SW 1271 (cell line): ENCODE data around the gene RNF11.
A peak's percentile ranks its signal among the peaks of the same experiment; 100 is the strongest.

ENCODE experiments used
- DNase-seq, 2 experiments: peaks; one replicate each; lab custom pipeline; 2025; lab: John Stamatoyannopoulos, UW

Gene RNF11

DNA sequence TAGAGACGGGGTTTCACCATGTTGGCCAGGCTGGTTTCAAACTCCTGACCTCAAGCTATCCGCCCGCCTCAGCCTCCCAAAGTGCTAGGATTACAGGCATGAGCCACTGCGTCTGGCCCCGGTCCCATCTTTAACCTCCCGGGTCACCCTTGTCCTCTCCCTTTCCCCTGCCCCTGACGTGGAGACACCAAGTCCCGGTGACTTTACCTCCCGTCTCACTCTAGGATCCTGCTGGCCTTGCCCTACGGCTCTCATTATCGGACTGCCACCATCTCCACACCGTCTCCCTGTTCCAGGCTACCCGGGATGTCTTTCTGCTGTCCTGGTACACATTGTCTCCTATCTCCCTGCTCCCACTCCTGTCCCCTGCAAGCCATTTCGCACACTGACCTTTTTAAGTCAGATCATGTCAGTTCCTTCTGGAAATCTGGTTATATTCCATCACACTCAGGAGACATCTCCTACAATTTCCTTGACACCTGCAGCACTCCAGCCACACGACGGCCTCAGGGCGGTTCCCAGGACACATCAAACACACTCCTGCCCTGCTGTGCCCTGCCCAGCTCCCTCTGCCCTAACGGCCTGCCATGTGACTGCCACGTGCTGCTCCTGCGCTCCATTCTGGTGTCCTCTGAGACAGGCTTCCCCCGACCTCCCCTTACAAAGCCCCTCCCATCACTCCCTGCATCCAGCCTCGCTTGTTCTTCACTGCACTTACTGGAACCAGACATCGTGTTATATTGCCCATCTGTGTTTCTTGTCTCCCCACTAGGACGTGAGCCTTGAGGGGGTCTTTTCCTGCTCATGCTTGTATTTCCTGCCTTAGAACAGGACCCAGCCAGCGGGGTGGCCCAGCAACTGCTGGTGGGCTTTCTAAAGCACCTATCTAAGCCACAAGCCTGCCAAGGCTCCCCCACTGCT lies 61.6 kb downstream of the RNF11 start:
- no peak for DNase-seq

DNA sequence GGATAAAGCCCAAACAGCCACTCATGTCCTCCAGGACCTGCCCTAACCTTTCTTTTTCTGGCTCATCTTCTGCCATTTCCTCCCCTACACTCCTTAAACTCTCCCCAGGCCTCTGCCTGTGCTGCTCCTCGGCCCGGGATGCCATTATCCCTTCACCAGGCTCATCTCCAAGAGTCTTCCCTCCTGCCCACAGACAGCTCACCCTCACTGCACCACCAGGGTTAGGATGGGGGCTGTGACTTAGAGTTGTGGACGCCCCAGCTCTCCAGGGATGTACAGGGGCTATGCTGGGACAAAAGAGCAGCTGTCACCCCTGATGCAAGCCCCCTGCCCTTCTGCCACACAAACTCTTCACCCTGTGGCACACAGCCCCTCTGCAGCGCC lies 62.2 kb downstream of the RNF11 start:
- DNase-seq: no peak

DNA sequence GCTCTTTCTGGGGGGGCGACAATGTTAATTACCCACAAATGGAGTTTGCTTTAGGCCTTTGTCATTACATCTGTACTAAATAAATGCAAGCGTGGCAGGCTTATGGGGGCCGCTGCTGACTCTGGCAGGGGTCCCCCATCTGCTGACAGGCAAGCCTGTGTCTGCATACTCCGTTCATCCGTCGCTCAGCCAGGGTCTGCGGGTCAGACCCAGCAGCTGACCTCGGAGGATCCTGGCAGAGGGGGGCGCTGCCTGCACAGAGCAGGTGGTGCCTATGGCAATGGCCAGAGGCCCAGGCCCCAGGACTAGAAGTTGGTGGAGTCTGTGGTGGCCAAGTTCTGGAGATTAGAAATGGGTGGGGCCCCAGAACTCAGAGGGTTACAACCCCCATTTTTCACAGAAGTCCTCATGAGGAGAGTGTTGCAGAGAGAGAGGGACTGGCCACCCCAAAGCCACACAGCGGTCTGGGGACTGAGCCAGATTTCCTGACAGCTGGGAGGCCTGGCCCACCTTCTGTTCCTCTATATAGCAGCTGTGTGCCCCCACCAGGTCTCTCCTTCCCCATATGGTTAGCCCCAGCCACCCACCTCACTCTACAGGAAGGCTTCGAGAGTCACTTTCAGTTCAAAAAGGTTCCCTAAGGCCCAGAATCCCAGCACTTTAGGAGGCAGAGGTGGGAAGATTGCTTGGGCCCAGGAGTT lies 63.3 kb downstream of the RNF11 start:
- DNase-seq: no peak

DNA sequence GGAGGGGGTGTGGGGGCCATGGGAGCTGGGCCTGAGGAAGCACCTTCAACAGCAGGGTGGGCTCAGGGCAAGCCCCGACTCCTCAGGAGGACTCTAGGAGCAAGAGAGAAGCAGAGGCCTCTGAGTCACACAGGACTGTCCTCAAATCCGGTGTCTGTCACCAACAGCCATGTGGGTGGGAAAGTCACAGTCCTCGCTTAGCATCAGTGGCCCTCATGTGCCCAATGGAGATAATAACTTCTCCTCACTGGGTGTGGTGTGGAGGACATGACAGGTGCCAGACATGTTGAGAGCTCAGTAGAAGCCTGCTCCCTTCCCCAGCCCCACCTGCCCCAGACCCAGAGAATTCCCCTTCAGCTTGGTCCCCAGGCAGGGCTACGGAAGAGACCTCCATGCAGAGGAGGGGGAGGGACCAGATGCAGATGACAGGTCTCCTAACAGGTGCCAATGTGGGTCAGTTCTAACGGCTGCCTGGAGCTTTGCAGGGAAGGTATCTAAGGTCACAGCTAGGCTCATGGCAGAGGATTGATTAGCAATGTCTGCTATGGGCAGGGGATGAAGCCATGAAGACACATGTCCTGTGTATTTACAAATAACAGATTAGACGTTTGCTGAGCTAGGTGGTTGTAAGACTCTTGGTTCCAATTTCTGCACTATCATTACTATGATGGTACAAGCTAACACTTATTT lies 64.1 kb downstream of the RNF11 start:
- DNase-seq: no peak

DNA sequence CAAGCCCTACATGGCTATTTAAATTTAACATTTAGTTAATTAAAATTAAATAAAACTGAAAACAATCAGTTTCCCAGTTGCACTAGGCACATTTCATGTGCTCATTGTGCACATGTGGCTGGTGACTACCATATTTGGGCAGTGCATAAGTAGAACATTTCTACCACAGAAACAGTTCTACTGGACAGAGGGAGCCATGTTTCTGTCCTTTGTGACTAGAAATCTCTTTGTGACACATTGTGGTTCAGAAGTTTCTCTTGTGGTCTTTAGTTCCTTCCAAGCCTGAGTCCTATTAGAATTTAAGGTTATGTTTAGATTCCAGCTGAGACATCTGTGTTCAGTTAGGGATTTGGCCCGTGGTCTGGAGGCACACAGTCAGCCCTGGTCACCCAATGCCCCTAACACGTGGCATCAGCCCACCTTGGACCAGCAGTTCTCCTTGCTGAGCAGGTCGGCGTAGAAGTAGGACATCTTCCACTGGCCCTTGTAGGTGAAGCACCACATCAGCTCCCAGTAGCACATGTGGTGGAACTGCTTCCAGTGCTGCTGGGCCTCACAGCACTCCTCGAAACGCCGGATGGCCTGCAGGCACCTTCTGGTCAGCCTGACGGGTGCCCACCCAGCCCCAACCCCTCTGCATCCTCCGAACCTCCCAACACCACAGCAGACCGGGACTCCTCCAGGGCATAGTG lies 65.2 kb downstream of the RNF11 start:
- DNase-seq: no peak

DNA sequence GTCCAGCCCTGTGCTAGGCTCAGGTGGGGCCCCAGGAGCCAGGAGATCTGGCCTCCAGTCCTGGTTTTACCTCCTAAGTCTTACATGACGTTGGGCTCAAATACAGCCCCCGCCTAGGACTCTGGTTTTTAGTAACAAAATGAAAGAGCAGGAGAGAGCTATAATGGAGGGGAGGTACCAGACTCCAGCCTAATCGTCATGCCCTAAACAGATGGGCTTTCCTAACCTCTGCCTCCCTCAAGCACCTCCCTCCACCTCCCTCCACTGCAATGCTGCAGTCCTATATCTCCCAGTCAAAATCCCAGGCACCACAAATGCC lies 65.7 kb downstream of the RNF11 start:
- DNase-seq: no peak

DNA sequence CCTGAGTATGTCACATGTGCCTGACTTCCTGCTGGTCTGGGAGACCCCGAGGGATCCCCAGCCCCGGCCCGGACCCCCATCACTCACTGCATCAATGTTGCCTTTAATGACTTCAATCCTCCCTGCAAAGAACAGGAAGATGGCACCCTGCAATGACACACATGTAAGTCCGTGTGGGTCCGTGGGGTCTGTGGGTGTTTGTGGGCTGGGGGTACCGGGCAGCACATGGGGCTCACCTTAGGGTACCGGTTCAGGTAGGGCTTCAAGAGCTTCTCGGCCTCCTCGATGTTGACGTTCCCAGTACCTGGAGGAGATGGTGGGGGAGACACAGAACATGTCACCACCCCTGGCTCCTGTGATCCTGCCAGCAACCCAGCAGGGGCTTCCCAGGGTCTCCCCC lies 66.2 kb downstream of the RNF11 start:
- DNase-seq: no peak

DNA sequence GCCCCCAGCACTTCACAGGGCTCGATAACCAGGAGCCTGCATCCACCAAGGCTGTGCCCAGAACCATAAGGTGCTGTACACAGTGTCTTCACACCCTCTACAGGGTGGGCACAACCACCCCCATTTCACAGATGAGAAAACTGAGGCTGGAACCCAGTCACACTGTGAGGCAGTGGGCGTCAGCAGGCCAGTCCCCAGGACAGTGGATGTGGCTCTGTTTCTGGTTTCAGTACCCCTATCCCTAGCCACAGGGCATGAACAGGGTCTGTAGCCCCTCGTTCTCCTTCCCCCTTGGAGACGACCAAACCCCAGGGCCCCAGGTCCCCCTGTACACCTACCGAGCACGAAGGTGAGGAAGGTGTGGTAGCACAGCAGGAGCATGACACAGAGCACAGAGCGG lies 66.7 kb downstream of the RNF11 start:
- DNase-seq: no peak

DNA sequence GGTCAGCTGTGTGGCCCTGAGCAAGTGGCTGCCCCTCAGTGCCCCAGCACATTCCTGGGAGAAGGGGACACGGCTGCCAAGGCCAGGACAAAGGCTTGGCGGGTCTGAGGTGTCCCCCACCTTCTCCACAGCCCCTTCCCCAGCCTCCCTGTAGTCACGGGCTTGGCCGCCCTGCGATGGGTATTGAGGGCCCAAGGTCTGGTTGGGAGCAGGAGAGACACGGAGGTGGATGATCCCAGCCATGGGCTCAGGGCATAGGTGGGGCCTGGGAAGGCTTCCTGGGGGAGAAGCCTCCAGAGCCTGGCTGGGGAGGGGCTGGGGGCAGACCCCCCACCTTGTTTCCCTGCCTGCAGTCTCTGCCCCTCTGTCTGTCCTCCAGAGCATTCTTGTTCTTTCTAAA lies 67.2 kb downstream of the RNF11 start:
- no peak for DNase-seq

DNA sequence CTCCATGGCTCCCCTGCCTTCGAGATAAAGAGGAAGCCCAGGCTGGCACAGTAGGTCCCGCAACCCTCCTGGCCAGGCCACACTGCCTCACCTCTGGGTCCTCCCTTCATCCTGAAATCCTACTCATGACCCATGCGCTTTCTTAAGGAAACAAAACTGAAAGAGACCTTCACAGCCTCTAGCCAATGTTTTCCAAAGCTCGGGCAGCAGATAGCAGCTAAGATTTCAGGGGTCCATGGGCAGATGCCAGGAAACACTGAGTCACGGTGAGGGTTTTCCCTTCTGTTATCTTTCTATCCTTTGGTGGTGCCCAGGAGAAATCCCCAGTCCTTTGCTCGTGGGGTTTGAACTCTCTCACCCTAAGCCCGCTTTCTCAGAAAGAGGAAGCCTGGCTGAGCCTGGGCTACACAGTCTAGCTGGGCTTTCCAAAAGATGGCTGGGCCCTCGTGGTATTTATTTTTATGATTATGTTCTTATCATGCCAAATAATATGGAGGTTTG lies 67.7 kb downstream of the RNF11 start:
- no peak for DNase-seq

DNA sequence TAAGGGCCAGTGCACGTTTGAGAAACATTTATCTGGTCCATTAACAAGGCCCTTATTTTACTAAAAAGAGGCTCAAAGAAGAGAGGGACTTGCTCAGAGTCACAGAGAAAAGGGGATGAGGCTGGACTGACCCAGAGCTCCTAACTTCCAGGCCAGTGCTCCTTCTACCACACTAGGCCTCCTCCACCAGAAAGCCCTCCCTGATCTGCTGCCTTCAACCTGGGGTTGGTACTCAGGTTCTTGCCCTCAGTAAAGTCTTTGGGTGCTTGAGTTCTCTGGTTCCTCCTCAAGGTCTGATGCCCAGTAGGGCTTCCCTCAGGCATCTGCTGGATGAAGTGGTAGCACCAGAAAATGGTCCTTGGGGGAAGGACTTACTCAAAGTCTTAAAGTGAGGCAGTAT lies 68.3 kb downstream of the RNF11 start:
- no peak for DNase-seq

DNA sequence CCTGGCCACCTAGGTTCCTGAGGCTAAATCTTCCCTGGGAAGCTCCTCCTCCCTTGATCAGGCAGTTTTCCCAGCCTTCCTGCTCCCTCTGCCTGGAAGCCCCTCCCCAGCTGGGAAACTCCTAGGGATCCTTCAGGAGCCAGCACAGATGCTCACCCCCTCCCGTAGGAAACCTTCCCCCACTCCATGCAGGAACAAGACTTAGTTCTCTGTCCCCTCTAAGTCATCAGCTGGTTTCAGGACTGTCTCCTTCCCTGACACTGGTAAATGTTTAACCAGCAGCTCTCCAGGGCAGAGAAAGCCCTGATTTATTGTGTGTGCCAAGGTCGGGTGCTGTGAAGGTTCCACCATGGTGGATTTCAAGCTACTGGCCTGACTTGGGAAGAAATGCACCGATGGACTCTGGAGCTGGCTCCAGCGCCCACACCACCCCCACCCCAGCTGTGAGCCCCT lies 69.3 kb downstream of the RNF11 start:
- no peak for DNase-seq

DNA sequence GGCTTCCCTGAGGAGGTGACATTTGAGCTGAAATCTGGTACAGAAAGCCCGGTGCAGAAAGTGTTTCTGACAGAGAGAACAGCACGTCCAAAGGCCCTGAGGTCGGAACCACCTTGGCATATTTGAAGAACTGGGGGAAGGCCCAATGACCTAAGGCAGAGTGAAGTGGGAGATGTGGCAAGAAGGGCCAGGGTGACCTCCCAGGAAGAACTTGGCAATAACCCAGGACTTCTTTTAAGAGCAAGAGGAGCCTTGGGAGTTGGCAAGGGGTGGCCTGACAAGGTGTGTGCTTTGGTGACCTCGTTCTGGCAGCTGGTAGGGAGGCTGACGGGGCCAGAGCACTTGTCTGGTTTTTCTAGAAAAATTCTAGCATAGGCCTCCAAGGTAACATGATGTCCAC lies 70.9 kb downstream of the RNF11 start:
- DNase-seq: no peak

DNA sequence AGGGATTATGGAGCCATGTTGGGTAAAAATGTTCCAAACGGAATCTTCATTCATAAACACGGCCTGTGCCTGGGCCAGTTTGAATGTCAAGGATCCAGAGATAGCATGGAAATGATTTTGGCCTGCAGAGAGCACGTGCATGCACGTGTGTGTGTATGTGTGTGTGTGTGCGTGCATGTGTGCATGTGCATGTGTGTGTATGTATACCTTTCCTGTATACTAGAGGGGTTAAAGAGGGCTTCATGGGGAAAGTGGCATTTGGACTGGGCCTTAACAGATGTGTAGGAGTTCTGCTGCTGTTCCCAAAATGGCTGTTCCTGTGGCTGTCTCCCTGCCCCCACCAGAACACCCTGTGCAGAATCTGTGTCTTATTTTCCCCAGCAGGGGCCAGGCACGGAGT lies 72.6 kb downstream of the RNF11 start:
- no peak for DNase-seq

DNA sequence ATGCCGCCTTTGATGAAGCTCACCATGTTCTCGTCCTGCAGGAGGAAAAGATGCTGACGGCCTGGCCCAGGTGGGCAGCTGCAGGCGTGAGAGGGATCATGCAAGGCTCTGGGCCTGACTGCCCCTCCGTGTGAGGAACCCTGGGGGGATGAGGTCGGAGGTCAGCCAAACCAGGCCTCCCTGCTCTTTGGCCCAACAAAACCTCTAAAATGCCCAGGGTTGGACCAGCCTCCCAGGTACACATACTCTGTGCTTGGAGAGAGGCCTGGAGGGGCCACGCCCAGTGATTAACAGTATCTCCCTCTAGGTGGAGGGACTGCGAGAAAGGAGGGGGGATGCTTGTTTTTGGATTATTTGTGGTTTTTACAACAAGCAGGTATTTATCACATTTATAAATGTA lies 73.2 kb downstream of the RNF11 start:
- no peak for DNase-seq

DNA sequence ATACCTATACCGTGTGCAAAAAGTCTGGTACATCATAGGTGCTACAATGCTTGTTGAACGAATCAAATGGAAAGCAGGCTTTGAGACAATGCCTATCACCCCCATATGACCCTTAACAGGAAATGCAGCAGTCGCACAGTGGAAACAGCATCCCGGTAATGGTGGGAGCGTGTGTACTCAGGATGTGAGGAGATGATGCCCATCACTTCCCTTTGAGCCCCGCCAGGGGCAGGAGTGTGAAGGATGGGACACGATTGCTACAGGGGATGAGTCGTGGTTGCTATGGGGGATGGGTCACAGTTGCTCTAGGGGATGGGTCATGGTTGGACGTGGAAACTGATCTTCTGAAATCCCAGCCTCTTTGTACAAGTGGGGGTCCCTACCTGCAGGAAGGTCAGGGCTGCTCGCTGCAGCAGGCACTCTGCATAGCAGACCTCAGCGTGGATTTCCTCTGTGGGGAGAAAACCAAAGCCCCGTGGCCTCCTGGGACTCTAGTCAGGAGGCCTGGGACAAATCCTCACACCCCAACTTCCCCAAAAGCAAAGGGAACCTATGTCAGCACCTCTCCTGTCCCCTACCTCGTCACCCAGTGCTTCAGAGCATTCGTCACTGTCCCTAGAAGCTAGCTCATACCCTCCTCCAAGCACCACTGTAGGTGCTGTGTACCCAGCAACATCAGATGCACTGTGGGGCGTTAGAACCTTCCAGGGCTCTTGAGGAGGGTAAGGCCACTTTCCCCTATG lies 75.0 kb downstream of the RNF11 start:
- DNase-seq: no peak

DNA sequence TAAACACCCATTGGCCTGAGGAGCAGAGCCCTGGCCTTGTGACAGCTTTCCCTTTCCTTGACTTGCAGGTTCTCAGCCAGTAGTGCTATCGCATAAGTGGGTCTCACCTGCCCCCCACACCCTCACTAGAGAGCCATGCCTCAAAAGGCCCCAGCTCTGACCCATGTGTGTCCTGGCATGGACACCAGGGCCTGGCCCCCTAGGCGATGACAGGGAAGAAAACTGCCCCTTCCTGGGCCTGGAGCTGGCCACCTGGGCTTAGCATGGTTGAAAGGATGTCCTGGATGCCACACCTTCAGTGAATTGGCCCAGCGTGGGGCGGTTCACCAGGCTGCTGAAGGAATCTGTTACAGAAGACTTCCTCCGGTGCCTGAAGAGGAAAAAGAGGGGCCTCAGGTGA lies 75.8 kb downstream of the RNF11 start:
- DNase-seq: no peak

DNA sequence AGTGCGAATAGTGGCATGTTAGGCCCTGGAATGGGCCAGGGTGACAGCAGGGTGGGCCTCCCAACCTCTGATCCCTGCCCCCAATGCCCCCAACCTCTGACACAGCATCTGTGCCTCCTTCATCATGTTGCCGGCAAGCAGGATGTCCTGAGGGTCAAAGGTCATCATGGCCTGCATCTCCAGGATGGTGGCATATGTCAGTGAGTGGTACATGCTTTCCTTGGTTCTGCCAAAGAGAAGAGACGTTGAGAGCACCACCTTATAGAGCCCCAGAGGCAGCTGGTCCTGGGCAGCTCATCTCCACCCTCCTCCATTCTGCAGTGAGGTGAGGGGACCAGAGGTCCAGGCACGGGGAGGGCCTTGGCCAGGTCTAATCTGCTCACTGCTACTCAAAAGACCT lies 76.6 kb downstream of the RNF11 start:
- DNase-seq: no peak

DNA sequence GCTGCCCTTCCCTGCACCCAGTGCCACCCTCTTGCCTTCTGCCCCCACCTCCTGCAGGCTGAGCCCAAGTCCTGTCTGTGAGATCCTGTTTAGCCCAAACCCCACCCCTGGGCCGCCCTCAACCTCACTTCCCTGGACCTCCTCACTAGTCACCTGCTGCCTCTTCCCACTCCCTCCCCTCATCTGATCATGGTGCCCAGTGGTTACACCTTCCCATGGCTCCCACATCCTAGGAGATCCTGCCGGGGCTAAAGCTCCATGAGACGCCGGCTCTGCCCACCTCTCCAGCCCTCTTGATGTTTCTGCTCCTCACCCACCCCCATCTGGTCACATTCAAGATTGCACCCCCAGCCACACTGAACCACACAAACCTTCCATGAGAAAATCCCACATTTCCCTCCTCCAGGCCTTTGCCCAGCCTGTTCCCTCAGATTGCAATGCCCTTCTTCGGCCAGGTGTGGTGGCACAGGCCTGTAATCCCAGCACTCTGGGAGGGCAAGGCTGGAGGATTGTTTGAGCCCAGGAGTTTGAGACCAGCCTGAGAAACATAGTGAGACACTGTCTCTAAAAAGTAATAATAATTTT lies 77.3 kb downstream of the RNF11 start:
- peak in 1 of 2 experiments; percentile 6 for DNase-seq

DNA sequence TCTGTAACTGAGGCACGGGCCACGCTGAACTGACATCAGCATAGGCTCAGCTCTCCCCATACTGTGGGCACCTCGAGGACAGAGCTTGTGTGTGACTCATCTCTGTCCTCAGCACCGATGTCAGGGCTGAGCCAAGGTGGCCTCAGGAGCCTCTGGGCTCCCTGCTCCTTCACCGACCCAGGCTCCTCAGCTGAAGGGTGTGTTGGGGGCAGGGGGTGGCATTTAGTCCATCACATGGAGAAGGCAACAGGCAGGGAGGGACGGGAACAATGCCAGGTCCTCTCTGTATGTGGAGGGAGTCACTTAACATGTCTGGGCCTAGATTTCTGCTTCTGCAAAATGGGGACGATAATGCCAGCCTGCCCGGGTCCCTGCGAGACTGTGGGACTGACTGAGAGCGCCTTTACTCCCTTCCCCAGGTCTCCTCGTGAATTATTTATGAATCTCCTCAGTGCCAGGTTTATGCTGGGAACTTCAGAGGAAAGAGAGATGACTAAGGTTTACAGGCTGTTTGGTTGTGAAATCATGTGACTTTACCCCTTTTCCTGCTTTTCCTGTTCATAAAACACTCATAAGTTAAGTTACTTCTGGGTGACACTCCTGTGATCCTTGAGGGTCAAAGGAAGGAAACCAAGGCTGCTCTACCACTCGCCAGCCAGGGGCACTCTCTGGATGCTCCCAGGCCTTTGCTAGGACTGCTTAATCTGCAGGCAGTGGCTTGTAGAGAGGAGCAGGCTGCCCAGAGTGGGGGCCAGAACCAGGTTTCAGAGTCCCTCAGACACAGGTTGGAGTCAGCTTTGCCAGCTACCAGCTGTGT lies 78.1 kb downstream of the RNF11 start:
- DNase-seq: no peak
